Activated T-helper 1 cell treated with anti-CD3 and anti-CD28 coated beads, Interleukin-2, amount 50 U/mL, for 16 hours (primary cell): Measurements from ENCODE around the gene NOXO1.
"Not testable (repeated sequence)": the region's sequence is repeated elsewhere in the genome, so short reads cannot be mapped to it uniquely, and the experiment has no call there.

Source experiments
- DNase-seq, 2 donors: peaks; one replicate each; pipeline ENCODE4 v3.0.0-alpha.2; 2020; ENCODE audit warnings: low read depth in 1 of 2, low spot score in 1 of 2

The NOXO1 gene

GRCh38 chr16:1942810-1943726 is 38.2 kb downstream of the NOXO1 start, which contains the start of gene MSRB1:
TSS of gene MSRB1 (minus strand) at chr16:1943199. CDS start at chr16:1943156, 43 bp downstream.
- peak; percentile 97 to 98 for DNase-seq

GRCh38 chr16:1942047-1942809 is 39.0 kb downstream of the NOXO1 start:
- DNase-seq: no peak

GRCh38 chr16:1941162-1942046 is 39.9 kb downstream of the NOXO1 start:
- DNase-seq: no peak

- no peak for DNase-seq
These were observed 40.8 kb downstream of the NOXO1 start for GRCh38 chr16:1940273-1941161.

GRCh38 chr16:1939833-1940232 is 41.4 kb downstream of the NOXO1 start:
- DNase-seq: not testable (repeated sequence)

- DNase-seq: no peak
These were observed 42.4 kb downstream of the NOXO1 start for GRCh38 chr16:1938910-1939309.

- no peak for DNase-seq
These were observed 43.0 kb downstream of the NOXO1 start for GRCh38 chr16:1938316-1938715.

GRCh38 chr16:1936945-1937479 is 44.3 kb downstream of the NOXO1 start:
- DNase-seq: no peak

- no peak for DNase-seq
These were observed 48.1 kb downstream of the NOXO1 start for GRCh38 chr16:1933097-1933661.

- DNase-seq: no peak
These were observed 48.9 kb downstream of the NOXO1 start for GRCh38 chr16:1932050-1933028.

GRCh38 chr16:1930338-1930720 is 50.9 kb downstream of the NOXO1 start:
- no peak for DNase-seq

- DNase-seq: peak; percentile 89 to 90
These were observed 51.5 kb downstream of the NOXO1 start for GRCh38 chr16:1929578-1930337.

GRCh38 chr16:1929105-1929504 is 52.2 kb downstream of the NOXO1 start:
- no peak for DNase-seq
